CD4-positive, alpha-beta T cell treated with Interleukin-21 for 1 hour (primary cell): ENCODE data around the gene ZNF205.
"Not testable (repeated sequence)": the region's sequence is repeated elsewhere in the genome, so short reads cannot be mapped to it uniquely, and the experiment has no call there.

Source experiments
- DNase-seq: peaks from one replicate; pipeline ENCODE4 v3.0.0-alpha.2; 2020

The ZNF205 gene

GRCh38 chr16:3135126-3135715 lies 22.8 kb downstream of the ZNF205 start:
- no peak for DNase-seq

DNA sequence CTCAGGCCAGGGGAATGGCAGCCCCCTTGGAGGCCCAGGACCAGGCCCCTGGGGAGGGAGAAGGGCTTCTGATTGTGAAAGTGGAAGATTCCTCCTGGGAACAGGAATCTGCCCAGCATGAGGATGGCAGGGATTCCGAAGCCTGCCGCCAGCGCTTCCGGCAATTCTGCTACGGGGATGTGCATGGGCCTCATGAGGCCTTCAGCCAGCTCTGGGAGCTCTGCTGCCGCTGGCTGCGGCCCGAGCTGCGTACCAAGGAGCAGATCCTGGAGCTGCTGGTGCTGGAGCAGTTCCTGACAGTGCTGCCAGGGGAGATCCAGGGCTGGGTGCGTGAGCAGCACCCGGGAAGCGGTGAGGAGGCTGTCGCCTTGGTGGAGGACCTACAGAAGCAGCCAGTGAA lies 24.9 kb downstream of the ZNF205 start:
- DNase-seq: no peak

DNA sequence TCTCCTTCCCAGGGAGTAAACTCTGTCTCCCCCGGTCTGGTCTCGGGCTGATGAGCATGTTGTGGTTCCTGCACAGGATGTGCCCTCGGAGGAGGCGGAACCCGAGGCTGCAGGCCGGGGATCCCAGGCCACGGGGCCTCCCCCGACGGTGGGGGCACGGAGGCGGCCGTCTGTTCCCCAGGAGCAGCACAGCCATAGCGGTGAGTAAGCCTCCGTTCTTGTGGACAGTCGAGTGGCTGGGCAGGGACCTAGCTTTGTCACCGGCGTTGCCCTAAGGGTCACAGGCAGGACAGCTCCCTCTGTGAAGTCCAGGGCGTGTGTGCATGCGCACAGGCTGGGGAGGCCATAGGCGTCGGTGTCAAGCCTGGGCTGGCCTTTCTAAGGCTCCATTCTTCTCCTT lies 26.0 kb downstream of the ZNF205 start:
- DNase-seq: no peak

DNA sequence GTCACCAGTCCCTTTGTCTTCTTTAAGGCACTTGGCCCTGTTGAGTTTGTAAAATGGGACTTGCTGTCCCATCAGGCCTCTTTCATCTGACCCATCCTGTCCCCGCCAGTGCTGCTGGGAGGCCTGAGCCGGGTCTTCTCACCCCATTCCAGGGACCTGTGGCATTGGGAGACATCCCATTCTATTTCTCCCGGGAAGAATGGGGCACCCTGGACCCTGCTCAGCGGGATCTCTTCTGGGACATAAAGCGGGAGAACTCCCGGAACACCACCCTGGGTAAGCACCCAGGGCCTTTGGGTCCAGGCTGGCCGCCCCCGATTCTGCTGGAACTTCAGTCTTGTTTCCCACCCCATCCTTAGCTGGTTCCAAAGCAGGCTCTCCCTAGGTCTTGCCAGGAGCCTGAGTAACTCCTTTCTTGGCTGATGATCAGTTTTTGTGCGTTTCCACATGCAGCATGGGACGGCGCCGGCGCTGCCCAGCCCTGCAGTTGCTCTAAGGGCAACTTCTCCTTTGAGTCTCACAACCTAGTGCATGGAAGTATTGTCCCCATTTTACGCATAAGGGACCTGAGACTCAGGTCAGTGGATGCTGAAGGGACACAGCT lies 26.5 kb downstream of the ZNF205 start:
- no peak for DNase-seq

DNA sequence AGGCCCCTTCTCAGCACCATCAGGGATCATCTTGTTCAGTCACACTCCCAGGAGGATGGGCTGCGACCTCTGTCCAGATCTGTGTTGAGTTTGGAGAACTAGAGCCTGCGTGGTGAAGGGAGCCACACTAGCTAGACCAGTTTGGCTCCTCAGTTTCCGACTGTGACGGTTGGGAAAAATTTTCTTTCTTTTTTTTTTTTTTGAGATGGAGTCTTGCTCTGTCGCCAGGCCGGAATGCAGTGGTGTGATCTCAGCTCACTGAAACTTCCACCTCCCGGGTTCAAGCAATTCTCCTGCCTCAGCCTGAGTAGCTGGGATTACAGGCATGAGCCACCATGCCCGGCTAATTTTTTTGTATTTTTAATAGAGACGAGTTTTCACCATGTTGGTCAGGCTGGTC lies 27.2 kb downstream of the ZNF205 start:
- DNase-seq: not testable (repeated sequence)

- DNase-seq: no peak
Measured at GRCh38 chr16:3140603-3141427, 28.4 kb downstream of the ZNF205 start.

DNA sequence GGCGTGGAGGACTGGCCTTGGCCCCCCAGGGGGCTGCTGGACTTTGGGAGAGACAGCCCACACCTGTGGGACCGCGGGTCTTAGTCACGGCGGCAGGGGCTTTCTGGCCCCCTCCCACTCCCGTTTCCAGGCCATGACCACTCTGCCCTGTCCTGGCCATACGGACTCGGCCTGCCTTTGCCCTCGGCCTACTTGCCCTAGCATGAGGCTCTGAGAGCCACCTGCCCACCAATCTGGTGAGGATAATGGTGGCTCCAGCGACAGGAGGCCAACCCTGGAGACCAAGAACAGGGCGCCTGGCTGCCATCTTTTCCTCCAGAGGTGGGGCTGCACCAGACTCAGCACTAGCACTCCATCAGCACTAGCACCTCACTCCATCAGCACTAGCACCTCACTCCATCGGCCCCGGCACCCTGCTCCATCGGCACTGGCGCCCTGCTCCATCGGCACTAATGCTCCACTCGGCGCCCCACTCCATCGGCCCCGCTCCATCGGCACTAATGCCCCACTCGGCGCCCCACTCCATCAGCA lies 29.5 kb downstream of the ZNF205 start:
- DNase-seq: no peak

DNA sequence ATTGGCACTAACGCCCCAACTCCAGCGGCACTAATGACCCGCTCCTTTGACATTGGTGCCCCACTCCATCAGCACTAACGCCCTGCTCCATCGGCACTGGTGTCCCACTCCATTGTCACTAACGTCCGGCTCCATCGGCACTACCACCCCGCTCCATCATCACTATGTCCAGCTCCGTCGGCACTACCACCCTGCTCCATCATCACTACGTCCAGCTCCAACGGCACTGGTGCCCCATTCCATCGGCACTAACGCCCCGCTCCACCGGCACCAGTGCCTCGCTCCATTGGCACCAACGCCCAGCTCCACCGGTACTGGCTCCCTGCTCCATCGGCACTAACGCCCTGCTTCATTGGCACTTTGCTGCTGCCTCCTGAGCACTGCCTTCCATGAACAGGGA lies 29.9 kb downstream of the ZNF205 start:
- DNase-seq: no peak

DNA sequence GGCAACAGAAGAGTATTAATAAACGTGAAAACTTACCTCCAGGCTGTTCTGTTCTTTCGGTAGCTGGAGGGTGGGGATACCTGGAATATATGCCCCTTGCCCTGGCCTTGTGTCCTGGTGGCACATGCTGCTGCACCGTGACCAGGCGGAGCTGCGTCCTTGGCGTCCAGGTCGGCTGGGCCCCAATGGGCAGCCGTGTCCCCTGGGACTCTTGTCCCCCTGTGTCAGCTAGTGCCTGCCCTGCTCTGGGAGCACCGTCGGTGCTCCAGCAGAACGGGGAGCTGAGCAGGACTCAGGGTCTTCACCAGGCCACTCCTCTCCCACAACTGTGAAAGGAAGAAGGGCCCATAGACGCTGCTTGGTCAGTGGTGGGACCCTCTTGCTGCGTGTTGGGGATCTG lies 30.4 kb downstream of the ZNF205 start:
- DNase-seq: no peak

DNA sequence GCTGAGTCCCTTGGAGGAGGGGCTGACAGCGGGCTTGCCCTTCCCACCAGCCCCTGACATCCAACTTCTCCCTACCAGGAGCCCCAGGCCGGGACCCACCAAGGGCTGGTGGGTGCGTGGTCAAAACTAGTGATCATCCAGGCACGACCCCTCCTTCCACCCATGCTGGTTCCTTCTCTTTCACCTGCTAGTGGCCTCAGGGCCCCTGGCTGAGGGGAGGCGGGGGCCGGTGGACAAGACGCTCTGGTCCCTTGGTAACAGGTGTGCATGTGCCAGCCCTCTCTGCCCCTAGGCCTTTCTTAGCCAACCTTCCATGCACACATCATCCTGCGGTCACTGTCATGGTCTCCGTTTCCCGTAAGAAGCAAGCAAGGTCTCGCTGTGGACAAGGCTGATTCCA lies 30.8 kb downstream of the ZNF205 start:
- no peak for DNase-seq

DNA sequence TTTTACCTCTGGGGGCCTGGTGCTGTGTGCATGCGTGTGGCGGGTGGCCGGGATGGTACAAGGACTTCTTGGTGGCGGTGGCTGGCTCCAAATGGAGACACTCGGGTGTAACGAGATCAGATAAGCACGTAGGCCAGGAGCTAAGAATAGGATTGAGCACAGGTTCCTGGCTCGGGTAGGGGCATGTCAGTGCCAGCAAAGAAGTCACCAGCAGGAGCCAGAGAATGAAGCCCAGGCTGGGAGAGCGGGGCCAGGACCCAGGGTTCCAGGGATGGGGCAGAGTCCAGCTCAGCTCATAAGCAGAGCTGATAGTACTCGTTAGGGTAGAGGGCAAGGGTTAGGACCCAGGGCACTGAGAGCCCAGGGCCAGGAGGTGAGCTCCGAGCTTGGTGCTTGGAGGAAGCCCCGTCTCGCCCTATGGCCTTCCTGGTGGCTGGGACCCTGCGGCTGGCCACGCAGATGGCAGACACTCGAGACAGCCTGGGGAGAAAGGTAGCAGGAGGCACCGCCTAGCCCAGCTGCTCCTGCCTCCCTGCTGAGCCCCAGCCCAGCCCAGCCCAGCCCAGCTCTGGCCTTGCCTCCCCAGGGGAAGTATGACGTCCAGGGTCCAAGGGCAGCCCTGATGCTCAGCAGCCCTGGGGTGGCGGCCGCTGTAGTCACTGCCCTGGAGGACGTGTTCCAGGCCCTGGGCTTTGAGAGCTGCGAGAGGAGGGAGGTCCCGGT lies 31.4 kb downstream of the ZNF205 start:
- DNase-seq: no peak

DNA sequence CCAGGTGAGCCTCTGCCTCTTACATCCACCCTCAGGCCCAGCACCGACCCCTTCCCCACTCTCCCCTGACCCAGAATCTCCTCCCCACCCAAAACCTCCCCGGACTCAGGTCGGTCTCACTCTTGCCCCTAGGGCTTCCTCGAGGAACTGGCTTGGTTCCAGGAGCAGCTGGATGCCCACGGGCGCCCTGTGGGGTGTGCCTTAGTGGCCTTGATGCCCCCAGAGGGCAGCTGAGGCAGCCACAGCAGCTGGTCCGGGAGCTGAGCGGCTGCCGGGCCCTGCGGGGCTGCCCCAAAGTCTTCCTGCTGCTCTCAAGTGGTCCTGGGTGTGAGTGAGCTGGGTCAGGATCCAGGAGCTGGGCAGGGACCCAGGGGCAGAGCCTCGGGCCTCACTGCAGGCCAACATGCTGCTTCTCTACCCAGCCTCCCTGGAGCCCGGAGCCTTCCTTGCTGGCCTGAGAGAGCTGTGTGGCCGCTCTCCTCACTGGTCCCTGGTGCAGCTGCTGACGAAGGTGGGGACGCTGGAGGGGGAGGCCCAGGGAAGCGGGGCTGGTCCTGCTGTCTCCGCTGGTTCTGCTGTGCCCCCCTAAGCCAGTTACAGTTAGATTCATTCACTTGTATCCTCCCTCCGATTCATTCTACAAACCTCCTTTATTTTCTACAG lies 32.1 kb downstream of the ZNF205 start:
- DNase-seq: no peak

DNA sequence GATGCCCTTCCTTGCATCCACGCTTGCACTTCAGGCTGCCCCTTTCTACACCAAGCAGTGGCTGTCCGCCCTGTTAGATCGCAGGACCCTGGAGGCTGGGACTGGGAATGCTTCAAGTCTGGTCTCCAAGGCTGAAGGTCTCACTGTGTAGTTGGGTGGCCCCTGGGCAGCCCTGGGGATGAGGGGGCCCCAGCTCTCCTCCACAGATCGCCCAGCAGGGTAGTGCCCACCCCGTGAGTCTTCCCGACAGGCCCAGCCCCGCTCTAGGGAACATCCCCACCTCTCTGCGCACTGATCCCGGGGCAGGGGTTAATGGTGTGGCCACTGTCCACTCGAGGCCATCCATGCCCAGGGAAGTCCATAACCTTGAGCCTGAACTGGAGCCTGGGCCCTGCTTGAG lies 32.8 kb downstream of the ZNF205 start:
- no peak for DNase-seq

- no peak for DNase-seq
Measured at GRCh38 chr16:3145660-3146059, 33.3 kb downstream of the ZNF205 start.

GRCh38 chr16:3147046-3147756 lies 34.8 kb downstream of the ZNF205 start:
- DNase-seq: no peak

- DNase-seq: no peak
Measured at GRCh38 chr16:3147757-3148104, 35.3 kb downstream of the ZNF205 start.

GRCh38 chr16:3148256-3149192 lies 36.1 kb downstream of the ZNF205 start:
- DNase-seq: no peak

GRCh38 chr16:3149193-3149530 lies 36.8 kb downstream of the ZNF205 start:
- no peak for DNase-seq

DNA sequence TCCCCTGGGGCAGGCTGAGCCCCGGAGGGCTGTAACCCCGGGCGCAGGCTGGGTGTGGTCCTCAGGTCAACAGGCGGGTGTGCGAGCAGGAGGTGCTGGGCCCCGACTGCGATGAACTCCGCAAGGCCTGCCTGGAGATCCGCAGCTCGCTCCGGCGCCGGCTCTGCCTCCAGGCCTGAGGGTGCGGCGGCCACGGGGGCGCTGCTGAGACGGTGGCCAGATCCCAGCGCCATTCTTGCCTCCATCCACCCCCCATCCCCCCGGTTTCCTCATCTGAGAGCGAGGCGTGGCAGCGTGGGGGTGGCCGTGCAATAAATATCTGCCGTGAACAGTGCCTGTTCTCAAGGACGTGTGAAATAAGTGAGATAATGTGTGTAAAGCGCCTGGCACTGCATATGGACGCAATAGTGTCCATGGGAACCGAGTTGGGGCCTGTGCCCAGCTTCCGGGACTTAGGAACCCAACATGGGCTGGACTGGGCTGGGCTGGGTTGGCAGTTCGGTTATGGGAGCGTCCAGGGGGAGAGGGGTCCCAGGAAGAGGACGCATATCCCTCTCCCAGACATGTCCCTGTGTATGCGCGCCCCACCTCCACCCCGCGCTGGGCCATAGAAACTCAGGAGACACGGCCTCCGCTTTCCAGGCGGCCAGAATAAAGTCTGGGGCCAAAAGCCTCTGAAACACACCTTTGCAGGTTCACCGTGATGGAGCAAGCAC lies 37.4 kb downstream of the ZNF205 start:
- peak; percentile 56 for DNase-seq
